Measurements from ENCODE around the gene MUS81. TPM values are rescaled to one million over a fixed set of nuclear protein-coding genes. Genes with fewer than 3 reads are reported as not detected.

MUS81 gene
- total and polyA plus RNA-seq, 2 of the 13 experiments (the other 11 are each of a cell fraction or from before 2014, with no cell fraction given) = 25.6 to 30.2 TPM

- TF ChIP-seq ZFY (CRISPR knock-in tag; IDR thresholded peaks at IDR 0.05) = peak; percentile 80
- TF ChIP-seq SOX13 (IDR thresholded peaks at IDR 0.05) = no peak
- TF ChIP-seq SOX13 (CRISPR knock-in tag; conservative IDR thresholded peaks at IDR 0.05 in 1 of 2, IDR thresholded peaks at IDR 0.05 in 1 of 2) = no peak
- no peak for TF ChIP-seq DBP (CRISPR knock-in tag; IDR thresholded peaks at IDR 0.05; ENCODE audit: not compliant biosample characterization)
- TF ChIP-seq RFX3 (CRISPR knock-in tag; IDR thresholded peaks at IDR 0.05) = no peak
- peak; percentile 92; the same call in 1 of the 2 replicates for TF ChIP-seq ZFP82 (CRISPR knock-in tag; IDR thresholded peaks at IDR 0.05; ENCODE audit: borderline replicate concordance)
- peak; percentile 77 for TF ChIP-seq ZNF800 (CRISPR knock-in tag; IDR thresholded peaks at IDR 0.05)
- no peak for TF ChIP-seq IRF1 (CRISPR knock-in tag; IDR thresholded peaks at IDR 0.05; ENCODE audit: low read depth)
- TF ChIP-seq POLR2A (IDR thresholded peaks at IDR 0.05; ENCODE audit: insufficient read depth in 1 of 2, low read depth in 2 of 2, low read length in 2 of 2) = peak in 1 of 2 experiments; percentile 52; a peak in 1 of 4 replicates
- peak; percentile 47; the same call in 1 of the 2 replicates for TF ChIP-seq ZKSCAN8 (CRISPR knock-in tag; IDR thresholded peaks at IDR 0.05; ENCODE audit: borderline replicate concordance)
- no peak for TF ChIP-seq HCFC1 (IDR thresholded peaks at IDR 0.05; ENCODE audit: low read depth, low read length)
- peak; percentile 91 for TF ChIP-seq NR2C2 (CRISPR knock-in tag; IDR thresholded peaks at IDR 0.05; ENCODE audit: borderline replicate concordance)
- no peak for TF ChIP-seq ZNF142 (CRISPR knock-in tag; IDR thresholded peaks at IDR 0.05)
These were observed at the start of gene MUS81 (continued) for GRCh38 chr11:65860278-65861164.

All from HepG2 (cell line).